ENCODE data around the gene MYADML2. TPM values are rescaled to one million over a fixed set of nuclear protein-coding genes. Genes with fewer than 3 reads are reported as not detected.
A peak's percentile ranks its signal among the peaks of the same experiment; 100 is the strongest.

The MYADML2 gene
- total and polyA plus RNA-seq, 10 of the 15 experiments (the other 5 are each of a cell fraction or from before 2014, with no cell fraction given): not detected

DNA sequence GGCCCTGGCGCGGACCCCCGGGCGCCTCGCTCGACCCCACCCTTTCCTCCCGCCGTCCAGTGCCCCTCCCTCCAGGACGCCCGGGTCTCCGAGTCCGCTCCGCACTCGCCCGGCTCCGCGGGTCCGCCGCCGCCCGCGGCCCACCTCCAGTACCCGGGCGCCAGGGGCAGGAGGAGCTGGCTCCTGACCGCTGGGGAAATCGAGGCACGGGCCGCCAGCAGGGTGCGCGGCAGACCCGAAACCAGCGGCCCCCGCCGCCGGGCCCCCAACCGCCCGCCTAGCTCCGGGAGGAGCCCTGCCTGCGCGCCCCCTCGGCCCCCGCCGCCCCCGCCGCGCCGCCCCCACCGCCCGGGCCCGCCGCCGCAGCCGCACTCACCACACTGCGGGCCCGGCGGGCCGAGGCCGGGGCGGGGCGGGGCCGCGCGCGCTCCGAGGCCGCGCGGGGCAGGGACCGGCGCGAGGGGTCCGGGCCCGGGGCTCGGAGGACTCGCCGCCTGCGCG lies 19.8 kb downstream of the MYADML2 start:
- Histone ChIP-seq H3K27ac (ENCODE audit: control insufficient read depth, insufficient read depth) (peak overlapping the region; percentile 71), H3K4me3 (peak overlapping the region; percentile 83), H2AFZ (ENCODE audit: control insufficient read depth, low read depth, low read length) (no peak overlapping the region; the same call in 1 of the 2 replicates), H3K36me3 (ENCODE audit: control insufficient read depth in 2 of 2, insufficient read depth in 2 of 2, low read length in 1 of 2) (peaks cover 0 to 2% of the 10 kb centered on the region in 2 experiments; a peak in 2 of 4 replicates), H3K9me3 (replicated peaks; ENCODE audit: control insufficient read depth, insufficient read depth, low read length) (no peaks in the 10 kb centered on the region), H3K4me2 (ENCODE audit: control insufficient read depth, insufficient read depth) (peak overlapping the region; percentile 97; the same call in 1 of the 2 replicates), H4K20me1 (ENCODE audit: control insufficient read depth, insufficient read depth) (no peaks in the 10 kb centered on the region; the same call in 1 of the 2 replicates), H3K4me1 (ENCODE audit: control insufficient read depth, insufficient read depth, low read length) (peaks cover 27% of the 10 kb centered on the region), H3K79me2 (ENCODE audit: control insufficient read depth, insufficient read depth, low read length) (peaks cover 38% of the 10 kb centered on the region), H3K9ac (ENCODE audit: control insufficient read depth, insufficient read depth, low read length) (peak overlapping the region; percentile 85), H3K27me3 (replicated peaks in 1 of 2; ENCODE audit: control insufficient read depth in 2 of 2, insufficient read depth in 2 of 2, low read length in 1 of 2) (no peaks in the 10 kb centered on the region)
- no peak for TF ChIP-seq NFYB (IDR thresholded peaks at IDR 0.05; ENCODE audit: insufficient read depth, low read depth, low read length)
- no peak for TF ChIP-seq PAX5 (IDR thresholded peaks at IDR 0.05; ENCODE audit: borderline replicate concordance, low read depth, low read length)
- peak in 1 of 2 experiments; percentile 55; a peak in 2 of 3 replicates for TF ChIP-seq EGR1 (IDR thresholded peaks at IDR 0.05; ENCODE audit: borderline replicate concordance in 1 of 2, low read depth in 2 of 2, low read length in 2 of 2)
- TF ChIP-seq POLR2A (IDR thresholded peaks at IDR 0.05; ENCODE audit: low read depth, low read length): peak; percentile 2; the same call in 1 of the 2 replicates
- in situ Hi-C loops (cut with MboI) (no loop called here), intact Hi-C loops (cut with micrococcal nuclease; ENCODE audit: unreplicated experiment) (loop anchor here (5.0 kb wide), 2 partner anchors 40 to 55 kb away; partner anchors contain the start of gene ARHGDIA)
- FAIRE-seq (no peak), DNase-seq (ENCODE audit: low read depth, low spot score) (no peak), ATAC-seq (no peak)
- no TSS peak for BruUV-seq (replicated peaks)
- ChIA-PET POLR2A (interaction anchor here (0.9 to 2.0 kb wide), 6 partner anchors 10 to 216 kb away, joined by 3 to 8 read pairs (median 5); partner anchors contain the start of gene PYCR1), SMC1A (ENCODE audit: uncharacterized antibody, unreplicated experiment) (interaction anchor here (1.5 kb wide), 1 partner anchor 10 kb away, joined by 6 read pairs; no protein-coding TSS in a partner anchor), RAD21 (ENCODE audit: unreplicated experiment) (interaction anchor here (0.6 to 1.1 kb wide), 4 partner anchors 33 to 244 kb away, joined by 3 read pairs; partner anchors contain the start of genes ARL16 and P4HB), CTCF (interaction anchor here (0.8 to 1.7 kb wide), 7 partner anchors 9 to 92 kb away, joined by 3 to 8 read pairs (median 4); no protein-coding TSS in a partner anchor)
- WGBS (ENCODE audit: insufficient coverage, insufficient replicate concordance, low lambda C conversion rate, missing lambda C conversion rate): 0% methylated on average over 25 of the region's 78 CpGs

All from GM12878 (cell line).